ENCODE measurements around the gene SLC9A3.
A peak's percentile ranks its signal among the peaks of the same experiment; 100 is the strongest.
"Not testable (repeated sequence)": the region's sequence is repeated elsewhere in the genome, so short reads cannot be mapped to it uniquely, and the experiment has no call there.

SLC9A3 gene

GRCh38 chr5:523441-524222 is 617 bp downstream of the SLC9A3 start:
- no peak for DNase-seq

GRCh38 chr5:522899-523440 is 1.3 kb downstream of the SLC9A3 start:
- peak; percentile 39 for DNase-seq

DNA sequence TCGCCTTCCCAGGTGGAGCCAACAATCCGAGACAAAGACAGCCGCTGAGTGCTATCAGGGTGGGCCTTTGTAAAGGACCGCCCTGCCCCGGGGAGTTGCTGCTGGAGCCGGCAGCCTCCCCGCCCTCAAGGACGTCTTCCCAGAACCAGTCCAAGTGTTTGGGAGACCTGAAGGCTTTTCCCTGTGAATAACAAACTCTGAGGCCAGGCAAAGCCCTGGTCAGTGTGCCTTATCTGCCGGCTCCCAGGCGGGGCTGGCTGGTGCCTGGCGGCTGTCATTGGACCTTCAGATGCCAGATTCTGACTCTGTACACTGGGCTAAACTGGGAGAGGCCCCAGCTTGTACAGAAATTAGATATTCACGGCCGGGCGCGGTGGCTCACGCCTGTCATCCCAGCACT is 2.1 kb downstream of the SLC9A3 start:
- DNase-seq, result no peak

- no peak for DNase-seq
These were observed 2.6 kb downstream of the SLC9A3 start for GRCh38 chr5:521680-522079.

DNA sequence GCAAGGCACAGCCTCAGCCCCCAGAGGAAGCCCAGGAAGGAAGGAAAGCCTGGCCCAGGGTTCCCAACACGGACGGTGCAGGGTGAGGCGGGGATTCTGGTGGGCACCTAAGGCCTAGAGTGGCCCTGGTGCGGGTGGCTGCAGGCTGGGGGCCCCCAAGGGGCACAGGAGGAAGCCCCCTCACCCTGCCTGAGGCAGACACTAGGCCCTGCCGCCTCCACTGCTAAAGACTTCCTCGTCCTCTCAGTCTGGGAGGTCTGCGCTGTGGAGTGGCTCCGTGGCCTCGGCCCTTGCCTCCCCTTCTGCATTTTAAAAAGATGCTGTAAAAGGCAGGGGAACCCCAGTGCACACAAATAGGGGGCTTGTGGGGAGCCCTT is 3.4 kb downstream of the SLC9A3 start:
- DNase-seq, result no peak

GRCh38 chr5:520196-520849 is 3.9 kb downstream of the SLC9A3 start:
- DNase-seq, result no peak

DNA sequence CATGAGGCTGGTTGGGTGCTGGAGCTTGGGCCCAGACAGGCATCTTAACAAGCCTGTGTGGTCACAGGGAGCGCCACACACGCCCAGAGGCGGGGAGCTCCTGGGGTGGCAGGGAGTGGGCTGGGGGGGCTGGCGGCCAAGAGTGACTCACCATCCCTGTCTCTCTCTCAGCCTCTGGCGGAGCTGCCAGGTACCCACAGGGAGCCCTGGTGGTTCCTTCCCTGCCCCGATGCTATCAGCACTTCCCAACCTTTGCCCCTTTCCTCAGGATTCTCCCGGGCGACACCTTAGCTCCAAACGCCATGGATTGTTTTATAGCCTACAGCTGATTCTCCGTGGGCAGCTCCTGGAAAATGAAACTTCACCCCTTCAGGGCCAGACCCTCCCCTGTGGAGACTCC is 5.5 kb downstream of the SLC9A3 start:
- no peak for DNase-seq

DNA sequence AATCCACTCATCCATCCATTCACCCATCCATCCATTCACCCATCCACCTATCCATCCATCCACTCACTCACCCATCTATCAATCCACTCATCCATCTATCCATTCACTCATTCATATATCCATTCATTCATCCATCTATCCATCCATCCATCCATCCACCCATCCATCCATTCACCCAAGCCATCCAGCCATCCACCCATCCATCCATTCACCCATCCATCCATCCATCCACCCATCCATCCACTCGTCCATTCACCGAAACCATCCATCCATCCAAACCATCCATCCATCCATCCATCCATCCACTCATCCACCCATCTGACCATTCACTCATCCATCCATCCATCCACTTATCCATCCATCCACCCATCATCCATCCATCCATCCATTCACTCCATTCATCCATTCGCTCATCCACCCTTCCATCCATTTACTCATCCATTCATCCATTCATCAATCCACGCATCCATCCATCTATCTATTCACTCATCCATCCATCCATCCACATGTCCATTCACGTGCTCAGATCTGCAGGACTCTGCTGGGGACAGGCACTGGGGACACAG is 6.6 kb downstream of the SLC9A3 start:
- no peak for DNase-seq

DNA sequence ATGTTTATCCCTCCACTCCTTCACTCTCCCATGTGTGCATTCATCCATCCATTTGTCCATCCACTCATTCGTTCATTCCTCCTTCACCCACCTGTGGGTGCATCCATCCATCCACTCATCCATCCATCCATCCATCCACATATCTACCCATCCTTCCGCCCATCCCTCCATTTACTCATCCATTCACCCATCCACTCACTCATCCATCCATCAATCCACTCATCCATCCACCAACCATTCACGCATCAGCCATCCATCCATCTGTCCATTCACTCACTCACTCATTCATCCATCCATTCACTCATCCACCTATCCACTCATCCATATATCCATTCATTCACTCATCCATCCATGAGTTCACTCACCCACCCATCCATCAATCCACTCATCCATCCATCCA is 7.3 kb downstream of the SLC9A3 start:
- no peak for DNase-seq

GRCh38 chr5:516338-516925 is 7.8 kb downstream of the SLC9A3 start:
- DNase-seq, result no peak

- no peak for DNase-seq
These were observed 8.9 kb downstream of the SLC9A3 start for GRCh38 chr5:515273-515836.

DNA sequence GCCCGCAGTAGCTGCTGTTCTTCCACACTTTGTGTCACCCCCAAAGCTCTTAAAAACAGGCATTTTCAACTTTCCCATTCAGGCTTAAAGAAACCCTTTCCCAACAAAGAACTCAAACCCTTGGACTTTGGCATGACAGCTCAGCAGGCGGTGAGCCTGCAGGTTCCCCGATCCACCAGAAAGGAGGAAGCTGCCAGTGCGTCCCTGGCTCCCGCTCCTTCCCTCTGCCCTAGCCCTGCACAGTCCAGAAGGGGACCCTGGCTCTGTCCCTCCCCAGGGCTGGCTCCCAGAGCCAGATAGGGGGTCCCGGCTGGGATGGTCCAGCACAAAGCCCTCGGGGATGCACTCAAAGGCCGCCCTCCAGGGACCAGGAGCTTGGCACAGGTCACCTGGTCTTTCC is 9.6 kb downstream of the SLC9A3 start:
- no peak for DNase-seq

- no peak for DNase-seq
These were observed 10.2 kb downstream of the SLC9A3 start for GRCh38 chr5:514101-514485.

GRCh38 chr5:513216-514100 is 10.8 kb downstream of the SLC9A3 start:
- DNase-seq, result no peak

DNA sequence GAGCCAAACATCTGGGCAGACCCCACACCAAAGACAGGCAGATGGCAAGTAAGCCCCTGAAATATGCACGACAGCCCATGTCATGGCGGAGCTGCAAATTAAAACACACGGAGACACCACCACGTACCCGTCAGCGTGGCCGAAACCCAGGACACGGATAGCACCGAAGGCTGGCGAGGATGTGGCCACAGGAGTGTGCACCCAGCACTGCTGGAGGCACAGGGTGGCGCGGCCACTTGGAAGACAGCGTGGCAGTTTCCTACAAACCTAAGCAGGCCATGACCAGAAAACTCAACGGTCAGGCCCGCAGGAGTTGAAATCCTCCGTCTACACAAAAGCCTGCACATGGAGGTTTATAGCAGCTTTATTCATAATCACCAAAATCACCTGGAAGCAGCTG is 12.8 kb downstream of the SLC9A3 start:
- no peak for DNase-seq

- no peak for DNase-seq
These were observed 13.7 kb downstream of the SLC9A3 start for GRCh38 chr5:510521-510920.

- no peak for DNase-seq
These were observed 14.6 kb downstream of the SLC9A3 start for GRCh38 chr5:509611-510185.

DNA sequence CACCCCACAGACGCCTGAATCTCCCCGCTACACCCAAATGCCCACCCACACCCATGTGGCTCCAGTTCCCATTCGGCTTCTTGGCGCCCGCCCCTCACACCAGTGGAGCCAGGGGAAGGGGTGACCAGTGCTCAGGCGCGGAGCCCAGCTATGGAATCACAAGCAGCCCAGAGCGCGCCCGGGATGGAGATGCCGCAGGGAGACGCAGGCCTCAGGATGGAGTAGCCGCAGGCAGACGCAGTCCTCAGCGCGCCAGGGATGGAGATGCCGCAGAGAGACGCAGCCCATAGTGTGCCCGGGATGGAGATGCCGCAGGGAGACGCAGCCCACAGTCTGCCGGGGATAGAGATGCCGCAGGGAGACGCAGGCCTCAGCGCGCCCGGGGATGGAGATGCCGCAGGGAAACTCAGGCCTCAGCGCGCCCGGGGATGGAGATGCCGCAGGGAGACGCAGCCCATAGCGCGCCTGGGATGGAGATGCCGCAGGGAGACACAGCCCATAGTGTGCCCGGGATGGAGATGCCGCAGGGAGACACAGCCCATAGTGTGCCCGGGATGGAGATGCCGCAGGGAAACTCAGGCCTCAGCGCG is 16.2 kb downstream of the SLC9A3 start:
- DNase-seq, result not testable (repeated sequence)

GRCh38 chr5:505951-506525 is 18.2 kb downstream of the SLC9A3 start:
- no peak for DNase-seq

GRCh38 chr5:504326-505154 is 19.7 kb downstream of the SLC9A3 start:
- DNase-seq, result no peak
